ENCODE data around the gene TMEM108. TPM values are rescaled to one million over a fixed set of nuclear protein-coding genes. Genes with fewer than 3 reads are reported as not detected.

Gene TMEM108
- total RNA-seq, 1 donor from 2014 or later, result 15.4 TPM

- Histone ChIP-seq H3K4me1 (no peaks in the 10 kb centered on the region), H3K27ac (no peak overlapping the region), H3K9me3 (no peaks in the 10 kb centered on the region), H3K4me3 (no peak overlapping the region), H3K27me3 (no peaks in the 10 kb centered on the region), H3K36me3 (no peaks in the 10 kb centered on the region)
- TF ChIP-seq CTCF (IDR thresholded peaks at IDR 0.05), result no peak
- intact Hi-C loops (cut with DNase I), result no loop called here
- no peak for DNase-seq
- no peak for ATAC-seq
Observed at GRCh38 chr3:133074977-133075376, 36.8 kb downstream of the TMEM108 start.

- Histone ChIP-seq H3K4me1 (no peaks in the 10 kb centered on the region), H3K27me3 (no peaks in the 10 kb centered on the region), H3K36me3 (no peaks in the 10 kb centered on the region), H3K4me3 (no peak overlapping the region), H3K9me3 (no peaks in the 10 kb centered on the region), H3K27ac (no peak overlapping the region)
- ATAC-seq (no peak), DNase-seq (no peak)
- TF ChIP-seq CTCF (IDR thresholded peaks at IDR 0.05), result no peak
- intact Hi-C loops (cut with DNase I), result no loop called here
Observed at GRCh38 chr3:133077688-133078087, 39.5 kb downstream of the TMEM108 start.

GRCh38 chr3:133079621-133080020, 41.4 kb downstream of the TMEM108 start:
- H3K9me3 ChIP-seq, result no peaks in the 10 kb centered on the region
- H3K27ac ChIP-seq, result no peak overlapping the region
- no peaks in the 10 kb centered on the region for H3K4me1 ChIP-seq
- H3K36me3 ChIP-seq, result no peaks in the 10 kb centered on the region
- H3K27me3 ChIP-seq, result no peaks in the 10 kb centered on the region
- no peak for DNase-seq
- no peak for ATAC-seq
- no peak overlapping the region for H3K4me3 ChIP-seq
- intact Hi-C loops (cut with DNase I), result no loop called here
- TF ChIP-seq CTCF (IDR thresholded peaks at IDR 0.05), result no peak

- intact Hi-C loops (cut with DNase I), result no loop called here
- H3K9me3 ChIP-seq, result no peaks in the 10 kb centered on the region
- no peak for ATAC-seq
- H3K4me3 ChIP-seq, result no peak overlapping the region
- no peak for TF ChIP-seq CTCF (IDR thresholded peaks at IDR 0.05)
- no peaks in the 10 kb centered on the region for H3K4me1 ChIP-seq
- H3K27me3 ChIP-seq, result no peaks in the 10 kb centered on the region
- DNase-seq, result no peak
- no peaks in the 10 kb centered on the region for H3K36me3 ChIP-seq
- H3K27ac ChIP-seq, result no peak overlapping the region
Observed at GRCh38 chr3:133081016-133081415, 42.8 kb downstream of the TMEM108 start.

- no peak for ATAC-seq
- no peak for TF ChIP-seq CTCF (IDR thresholded peaks at IDR 0.05)
- Histone ChIP-seq H3K9me3 (no peaks in the 10 kb centered on the region), H3K4me1 (no peaks in the 10 kb centered on the region), H3K36me3 (no peaks in the 10 kb centered on the region), H3K4me3 (no peak overlapping the region), H3K27ac (no peak overlapping the region), H3K27me3 (no peaks in the 10 kb centered on the region)
- DNase-seq, result no peak
- intact Hi-C loops (cut with DNase I), result no loop called here
Observed at GRCh38 chr3:133083395-133083794, 45.2 kb downstream of the TMEM108 start.

GRCh38 chr3:133089906-133090485, 51.8 kb downstream of the TMEM108 start:
- intact Hi-C loops (cut with DNase I), result no loop called here
- no peak for DNase-seq
- Histone ChIP-seq H3K9me3 (no peaks in the 10 kb centered on the region), H3K4me3 (no peak overlapping the region), H3K27ac (no peak overlapping the region), H3K4me1 (no peaks in the 10 kb centered on the region), H3K27me3 (no peaks in the 10 kb centered on the region), H3K36me3 (no peaks in the 10 kb centered on the region)
- no peak for TF ChIP-seq CTCF (IDR thresholded peaks at IDR 0.05)
- no peak for ATAC-seq
